Measurements from ENCODE around the gene ABHD2. TPM values are rescaled to one million over a fixed set of nuclear protein-coding genes. Genes with fewer than 3 reads are reported as not detected.

The ABHD2 gene
- total RNA-seq, 6 donors from 2014 or later: 84.1 to 230 (median 174) TPM

DNA sequence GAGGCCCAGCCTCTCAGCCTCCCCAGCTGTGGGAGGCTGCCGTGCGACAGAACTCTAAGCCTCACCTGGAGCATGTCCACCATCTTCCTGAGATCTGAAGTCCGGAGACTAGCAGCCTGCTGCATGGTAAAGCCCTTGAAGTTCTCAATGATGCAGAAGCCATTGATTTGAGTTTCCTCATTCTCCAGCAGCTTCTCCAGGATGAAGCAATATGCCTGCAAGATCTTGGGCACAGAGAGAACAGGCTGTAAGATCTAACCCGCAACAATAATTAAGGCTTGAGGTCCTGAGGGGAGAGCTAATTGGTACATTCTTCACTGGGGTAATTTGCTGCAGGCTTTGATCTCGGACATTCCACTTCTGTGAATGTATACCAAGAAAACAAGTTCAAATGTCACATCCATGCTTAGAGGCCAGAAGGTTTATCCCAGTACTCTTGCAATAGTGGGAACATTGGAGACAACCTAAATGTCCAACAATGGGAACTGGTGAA lies 123.5 kb downstream of the ABHD2 start:
- Histone ChIP-seq H3K36me3 (no peaks in the 10 kb centered on the region), H3K9me3 (no peaks in the 10 kb centered on the region), H3K27me3 (no peaks in the 10 kb centered on the region), H3K27ac (no peak overlapping the region), H3K4me1 (peaks cover 2 to 6% (median 4%) of the 10 kb centered on the region in 4 donors), H3K4me3 (no peak overlapping the region)
- ATAC-seq (ENCODE audit: low FRiP score in 2 of 2): no peak
- no peak for DNase-seq
- 80% methylated on average over 5 of the region's 5 CpGs for WGBS, 2 donors
- TF ChIP-seq POLR2A (IDR thresholded peaks at IDR 0.05) (no peak), POLR2AphosphoS5 (IDR thresholded peaks at IDR 0.05) (no peak), EP300 (IDR thresholded peaks at IDR 0.05) (no peak)
- TF ChIP-seq, protein P1, sequence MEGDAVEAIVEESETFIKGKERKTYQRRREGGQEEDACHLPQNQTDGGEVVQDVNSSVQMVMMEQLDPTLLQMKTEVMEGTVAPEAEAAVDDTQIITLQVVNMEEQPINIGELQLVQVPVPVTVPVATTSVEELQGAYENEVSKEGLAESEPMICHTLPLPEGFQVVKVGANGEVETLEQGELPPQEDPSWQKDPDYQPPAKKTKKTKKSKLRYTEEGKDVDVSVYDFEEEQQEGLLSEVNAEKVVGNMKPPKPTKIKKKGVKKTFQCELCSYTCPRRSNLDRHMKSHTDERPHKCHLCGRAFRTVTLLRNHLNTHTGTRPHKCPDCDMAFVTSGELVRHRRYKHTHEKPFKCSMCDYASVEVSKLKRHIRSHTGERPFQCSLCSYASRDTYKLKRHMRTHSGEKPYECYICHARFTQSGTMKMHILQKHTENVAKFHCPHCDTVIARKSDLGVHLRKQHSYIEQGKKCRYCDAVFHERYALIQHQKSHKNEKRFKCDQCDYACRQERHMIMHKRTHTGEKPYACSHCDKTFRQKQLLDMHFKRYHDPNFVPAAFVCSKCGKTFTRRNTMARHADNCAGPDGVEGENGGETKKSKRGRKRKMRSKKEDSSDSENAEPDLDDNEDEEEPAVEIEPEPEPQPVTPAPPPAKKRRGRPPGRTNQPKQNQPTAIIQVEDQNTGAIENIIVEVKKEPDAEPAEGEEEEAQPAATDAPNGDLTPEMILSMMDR (IDR thresholded peaks at IDR 0.05): no peak

DNA sequence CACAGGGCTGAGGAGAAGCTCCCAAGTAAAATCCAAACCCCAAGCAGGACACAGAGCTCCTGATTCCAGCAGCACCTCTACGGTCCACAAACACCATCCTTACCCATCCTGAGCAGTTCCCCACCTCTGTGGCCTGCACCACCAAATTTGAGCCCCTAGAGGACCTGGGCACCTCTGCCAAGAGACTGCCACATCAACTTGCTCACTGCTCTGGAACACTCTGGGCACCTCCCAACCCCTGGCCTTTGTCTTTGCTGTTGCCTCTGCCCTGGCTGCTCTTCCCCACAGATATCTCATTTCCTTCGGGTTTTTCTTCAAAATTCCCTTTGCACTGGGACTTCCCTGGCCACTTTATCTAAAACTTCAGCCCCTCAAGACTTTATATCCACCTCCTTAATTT lies 127.4 kb downstream of the ABHD2 start:
- Histone ChIP-seq H3K27ac (no peak overlapping the region), H3K4me1 (no peaks in the 10 kb centered on the region), H3K36me3 (no peaks in the 10 kb centered on the region), H3K4me3 (no peak overlapping the region), H3K27me3 (no peaks in the 10 kb centered on the region), H3K9me3 (no peaks in the 10 kb centered on the region)
- DNase-seq (no peak), ATAC-seq (ENCODE audit: low FRiP score in 2 of 2) (no peak)
- 84 to 91% methylated on average over 2 of the region's 2 CpGs for WGBS, 2 donors
- TF ChIP-seq EP300 (IDR thresholded peaks at IDR 0.05) (no peak), POLR2AphosphoS5 (IDR thresholded peaks at IDR 0.05) (no peak), POLR2A (IDR thresholded peaks at IDR 0.05) (no peak)
- TF ChIP-seq, protein P1 (IDR thresholded peaks at IDR 0.05): no peak

DNA sequence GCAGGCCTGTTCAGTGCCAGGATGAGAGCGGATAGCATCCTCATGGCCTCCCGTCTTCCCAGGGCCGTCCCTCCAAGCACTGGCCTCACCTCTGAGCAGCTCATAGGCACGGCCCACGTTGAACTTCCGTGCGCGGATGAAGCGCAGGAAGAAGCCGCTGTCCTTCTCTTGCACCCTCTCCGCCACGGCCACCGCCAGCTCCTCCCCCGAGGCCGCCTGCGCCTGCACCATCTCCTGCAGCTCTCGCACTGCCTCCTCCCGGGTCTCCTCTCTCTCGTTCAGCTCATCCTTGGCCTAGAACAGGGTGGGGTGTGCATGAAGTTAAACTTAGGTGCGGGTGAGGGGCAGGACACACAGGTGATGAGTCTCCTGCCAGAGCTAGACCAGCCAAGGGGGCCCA lies 128.8 kb downstream of the ABHD2 start:
- H3K27me3 ChIP-seq: no peaks in the 10 kb centered on the region
- H3K4me1 ChIP-seq: no peaks in the 10 kb centered on the region
- H3K27ac ChIP-seq: no peak overlapping the region
- TF ChIP-seq POLR2A (IDR thresholded peaks at IDR 0.05) (no peak), POLR2AphosphoS5 (IDR thresholded peaks at IDR 0.05) (no peak), EP300 (IDR thresholded peaks at IDR 0.05) (no peak)
- TF ChIP-seq, protein P1 (IDR thresholded peaks at IDR 0.05): no peak
- WGBS, 2 donors: 90 to 94% methylated on average over 19 to 20 of the region's 20 CpGs
- H3K4me3 ChIP-seq: no peak overlapping the region
- H3K36me3 ChIP-seq: no peaks in the 10 kb centered on the region
- no peak for ATAC-seq (ENCODE audit: low FRiP score in 2 of 2)
- no peaks in the 10 kb centered on the region for H3K9me3 ChIP-seq
- peak in 1 of 2 donors; percentile 69 for DNase-seq

DNA sequence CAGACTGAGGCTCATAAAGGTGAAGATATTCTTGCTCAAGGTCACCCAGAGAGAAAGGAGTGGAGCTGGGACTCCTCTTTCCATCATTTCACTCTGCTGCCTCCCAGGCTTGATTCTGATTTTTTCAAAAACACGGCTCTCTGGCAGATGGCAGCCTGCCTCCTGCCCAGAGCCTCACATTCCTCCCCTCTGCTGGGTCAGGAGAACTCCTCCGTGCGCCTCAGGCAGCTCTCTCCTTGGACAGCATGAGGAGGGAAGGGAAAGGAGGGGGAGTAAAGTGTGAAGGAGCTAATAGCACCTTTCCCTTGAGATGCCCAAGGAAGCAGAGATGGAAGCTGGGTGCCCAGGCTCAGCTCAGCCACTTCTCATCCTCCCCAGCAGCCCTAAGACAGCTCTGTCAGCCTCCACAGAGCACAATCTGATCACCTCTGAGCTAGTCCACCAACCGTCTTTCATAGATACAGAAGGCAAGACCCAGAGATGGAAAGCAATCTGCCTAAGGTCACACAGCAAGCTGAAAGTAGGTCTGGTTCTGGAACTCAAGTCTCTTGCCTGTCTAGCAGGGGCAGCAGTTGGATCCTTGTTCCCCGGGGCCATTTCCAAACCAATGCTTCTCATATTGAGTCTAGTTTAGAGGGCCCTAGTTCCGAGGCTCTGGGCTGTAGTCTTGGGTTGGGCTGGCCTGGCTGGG lies 129.6 kb downstream of the ABHD2 start:
- DNase-seq (no peak), ATAC-seq (ENCODE audit: low FRiP score in 2 of 2) (no peak)
- TF ChIP-seq, protein P1 (IDR thresholded peaks at IDR 0.05): no peak
- no peak for TF ChIP-seq POLR2AphosphoS5 (IDR thresholded peaks at IDR 0.05)
- TF ChIP-seq EP300 (IDR thresholded peaks at IDR 0.05): no peak
- TF ChIP-seq POLR2A (IDR thresholded peaks at IDR 0.05): no peak
- Histone ChIP-seq H3K4me1 (no peaks in the 10 kb centered on the region), H3K27ac (no peak overlapping the region), H3K4me3 (no peak overlapping the region), H3K27me3 (no peaks in the 10 kb centered on the region), H3K36me3 (no peaks in the 10 kb centered on the region), H3K9me3 (no peaks in the 10 kb centered on the region)
- 70 to 80% methylated on average over 6 of the region's 6 CpGs for WGBS, 2 donors

DNA sequence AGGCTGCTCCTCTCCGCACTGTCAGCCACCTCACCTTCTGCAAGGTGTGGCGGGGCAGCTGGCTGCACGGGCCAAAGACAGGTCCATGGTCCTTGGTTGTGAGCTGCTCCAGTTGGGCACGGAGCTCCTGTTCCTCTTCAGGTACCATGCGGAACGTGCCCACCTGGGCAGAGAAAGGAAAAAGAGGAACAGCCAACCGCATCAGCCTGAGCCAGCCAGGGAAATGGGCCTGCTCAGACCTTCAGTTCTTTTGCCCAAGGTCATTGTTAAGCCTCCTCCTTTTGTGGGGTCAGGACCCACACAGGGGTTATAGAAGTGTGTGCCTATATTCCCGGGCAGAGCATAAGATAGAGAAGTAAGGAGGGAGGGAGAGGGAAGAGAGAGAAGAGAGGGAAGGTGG lies 130.3 kb downstream of the ABHD2 start:
- Histone ChIP-seq H3K27ac (no peak overlapping the region), H3K27me3 (no peaks in the 10 kb centered on the region), H3K4me1 (no peaks in the 10 kb centered on the region), H3K36me3 (no peaks in the 10 kb centered on the region), H3K4me3 (no peak overlapping the region), H3K9me3 (no peaks in the 10 kb centered on the region)
- DNase-seq (no peak), ATAC-seq (ENCODE audit: low FRiP score in 2 of 2) (peak in 1 of 2 donors; percentile 24)
- TF ChIP-seq, protein P1 (IDR thresholded peaks at IDR 0.05): no peak
- TF ChIP-seq POLR2A (IDR thresholded peaks at IDR 0.05): no peak
- no peak for TF ChIP-seq EP300 (IDR thresholded peaks at IDR 0.05)
- no peak for TF ChIP-seq POLR2AphosphoS5 (IDR thresholded peaks at IDR 0.05)
- WGBS, 2 donors: 90 to 95% methylated on average over 7 to 8 of the region's 8 CpGs

All from upper lobe of left lung (tissue), 6 donors.